ENCODE measurements around the gene SLC7A6OS.

DNA sequence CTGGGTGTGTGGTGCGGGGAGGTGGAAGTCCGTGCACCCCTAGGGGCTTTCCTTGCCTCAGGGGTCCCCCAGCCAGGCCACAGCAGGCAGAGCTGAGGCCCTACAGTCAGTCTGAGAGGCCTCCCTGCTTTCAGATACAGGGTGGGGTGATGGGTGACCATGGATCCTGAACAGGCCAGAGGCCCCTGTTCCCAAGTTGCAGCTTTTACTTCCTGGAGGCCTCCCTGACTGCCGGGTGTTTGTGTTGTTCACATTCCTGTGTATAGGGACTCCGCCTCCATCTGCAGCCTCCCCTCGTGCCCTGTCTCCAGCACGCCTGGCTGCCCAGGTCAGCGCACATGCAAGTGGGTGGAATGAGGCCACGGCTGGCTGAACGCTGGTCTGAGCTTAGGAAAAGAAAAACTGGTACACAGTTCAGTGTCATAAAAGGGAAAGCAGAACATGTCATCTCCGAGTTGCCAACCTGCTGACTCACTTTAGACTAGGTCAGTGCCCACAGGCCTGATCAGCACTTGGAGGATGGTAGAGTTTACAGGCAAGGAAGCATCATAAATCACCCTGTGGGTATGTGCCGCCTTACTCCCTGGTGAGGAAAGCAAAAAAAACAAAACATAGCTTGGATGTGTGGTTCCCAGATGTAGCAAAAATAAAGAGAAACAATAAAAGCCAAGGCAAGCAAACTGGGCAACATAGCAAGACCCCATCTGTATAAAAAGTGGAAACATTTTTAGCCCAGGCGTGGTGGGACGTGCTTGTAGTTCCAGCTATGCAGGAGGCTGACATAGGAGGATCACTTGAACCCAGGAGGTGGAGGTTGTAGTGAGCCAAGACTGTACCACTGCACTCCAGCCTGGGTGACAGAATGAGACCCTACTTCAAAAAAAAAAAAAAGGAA is 52.6 kb downstream of the SLC7A6OS start:
- TF ChIP-seq POLR2AphosphoS5 (IDR thresholded peaks at IDR 0.05; ENCODE audit: low read depth, low read length) (no peak), POLR2A (IDR thresholded peaks at IDR 0.05; ENCODE audit: low read depth, low read length) (no peak), TAF1 (IDR thresholded peaks at IDR 0.05; ENCODE audit: low read depth, low read length) (no peak), POU2F2 (IDR thresholded peaks at IDR 0.05; ENCODE audit: low read depth, low read length) (no peak)

Measured in GM12891 (cell line).